Hematopoietic multipotent progenitor cell treated with erythropoietin and hydrocortisone succinate and interleukin-3 and kit ligand, for 17 days (in vitro differentiated cells): ENCODE data around the gene CHPF.
A peak's percentile ranks its signal among the peaks of the same experiment; 100 is the strongest.

Source experiments
- DNase-seq: peaks from one replicate; pipeline ENCODE4 v3.0.0-alpha.2; 2015; ENCODE audit warnings: low spot score

CHPF gene, protein sequence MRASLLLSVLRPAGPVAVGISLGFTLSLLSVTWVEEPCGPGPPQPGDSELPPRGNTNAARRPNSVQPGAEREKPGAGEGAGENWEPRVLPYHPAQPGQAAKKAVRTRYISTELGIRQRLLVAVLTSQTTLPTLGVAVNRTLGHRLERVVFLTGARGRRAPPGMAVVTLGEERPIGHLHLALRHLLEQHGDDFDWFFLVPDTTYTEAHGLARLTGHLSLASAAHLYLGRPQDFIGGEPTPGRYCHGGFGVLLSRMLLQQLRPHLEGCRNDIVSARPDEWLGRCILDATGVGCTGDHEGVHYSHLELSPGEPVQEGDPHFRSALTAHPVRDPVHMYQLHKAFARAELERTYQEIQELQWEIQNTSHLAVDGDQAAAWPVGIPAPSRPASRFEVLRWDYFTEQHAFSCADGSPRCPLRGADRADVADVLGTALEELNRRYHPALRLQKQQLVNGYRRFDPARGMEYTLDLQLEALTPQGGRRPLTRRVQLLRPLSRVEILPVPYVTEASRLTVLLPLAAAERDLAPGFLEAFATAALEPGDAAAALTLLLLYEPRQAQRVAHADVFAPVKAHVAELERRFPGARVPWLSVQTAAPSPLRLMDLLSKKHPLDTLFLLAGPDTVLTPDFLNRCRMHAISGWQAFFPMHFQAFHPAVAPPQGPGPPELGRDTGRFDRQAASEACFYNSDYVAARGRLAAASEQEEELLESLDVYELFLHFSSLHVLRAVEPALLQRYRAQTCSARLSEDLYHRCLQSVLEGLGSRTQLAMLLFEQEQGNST

GRCh38 chr2:219543596-219544358, at the start of gene CHPF, which contains the start of gene TMEM198:
Gene CHPF (minus strand): TSS chr2:219543809. CDS start chr2:219543538, 271 bp downstream.
Gene TMEM198 (plus strand): TSS chr2:219544028. CDS start chr2:219544728, 700 bp downstream.
- peak; percentile 75 for DNase-seq

DNA sequence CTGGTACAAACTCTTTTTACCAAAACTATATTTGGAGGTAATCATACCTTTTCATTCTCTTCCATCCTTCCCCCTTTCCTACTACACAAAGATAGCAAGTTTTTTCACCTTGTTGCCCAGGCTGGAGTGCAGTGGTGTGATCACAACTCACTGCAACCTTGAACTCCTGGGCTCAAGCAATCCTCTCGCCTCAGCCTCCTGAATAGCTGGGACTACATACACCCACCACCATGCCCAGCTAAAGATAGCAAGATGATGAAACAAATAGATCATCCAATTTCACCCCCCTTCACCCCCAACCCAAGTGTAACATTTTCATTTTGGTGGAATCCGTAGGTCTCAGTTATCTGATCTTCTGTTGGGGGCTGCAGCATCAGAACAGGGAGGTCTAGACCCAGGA, 49.5 kb upstream of the CHPF start:
- DNase-seq: no peak

DNA sequence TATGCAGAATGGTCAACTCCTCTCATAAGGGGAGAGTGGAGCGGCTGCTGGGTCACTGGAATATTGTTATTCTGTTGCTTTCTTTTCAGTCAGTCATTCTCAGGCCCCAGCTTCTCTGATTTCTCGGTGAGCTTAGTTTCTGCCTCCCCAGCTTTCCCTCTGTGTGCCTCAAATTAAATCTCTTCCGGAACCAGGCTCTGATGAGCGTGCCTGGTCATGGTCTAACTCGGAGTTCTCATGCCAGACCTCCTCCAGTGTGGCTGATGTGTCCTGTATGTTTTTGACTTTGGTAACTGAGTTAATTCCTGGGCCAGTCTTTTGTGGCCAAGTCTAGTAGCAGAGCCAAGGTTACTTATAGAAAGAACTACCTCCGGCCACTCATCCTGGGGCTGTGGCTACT, 49.1 kb upstream of the CHPF start:
- no peak for DNase-seq

GRCh38 chr2:219591091-219591490, 47.5 kb upstream of the CHPF start:
- no peak for DNase-seq

GRCh38 chr2:219581346-219581745, 37.7 kb upstream of the CHPF start:
- no peak for DNase-seq

DNA sequence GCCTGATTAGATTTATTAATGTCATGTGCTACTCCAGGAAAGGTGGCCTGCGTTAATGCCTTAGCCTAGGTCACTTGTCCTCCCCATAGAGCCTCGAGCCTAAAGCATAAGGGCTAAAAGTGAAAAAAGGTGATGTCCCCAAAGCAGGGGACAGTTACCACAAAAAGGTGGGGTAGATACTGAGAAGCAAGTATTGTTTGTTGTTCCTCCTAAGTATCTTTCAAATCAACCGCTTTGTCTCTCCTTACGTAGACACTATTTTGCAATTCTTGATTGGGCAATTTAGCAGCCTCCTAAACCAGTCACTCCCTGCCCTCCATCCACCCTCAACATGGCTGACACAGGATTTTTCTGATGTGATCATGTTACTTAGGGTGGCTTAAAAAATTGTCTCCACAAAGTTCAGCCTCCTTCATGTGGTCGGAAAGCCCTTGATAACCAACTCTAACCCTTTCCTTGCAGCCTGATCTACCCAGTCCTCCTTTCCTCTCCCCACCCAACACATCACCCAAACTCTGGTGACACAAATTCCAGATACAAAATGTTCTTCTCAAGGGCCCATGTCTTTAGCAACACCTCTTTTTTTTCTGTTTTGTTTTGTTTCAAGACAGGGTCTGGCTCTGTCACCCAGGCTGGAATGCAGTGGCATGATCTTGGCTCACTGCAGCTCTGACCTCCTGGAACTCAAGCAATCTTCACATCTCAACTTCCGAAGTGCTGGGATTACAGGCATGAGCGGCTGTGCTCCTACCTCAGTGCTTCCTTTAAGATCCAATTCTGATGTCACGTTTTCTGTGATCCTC, 35.4 kb upstream of the CHPF start:
- no peak for DNase-seq

GRCh38 chr2:219576505-219577388, 33.1 kb upstream of the CHPF start:
- DNase-seq: no peak

GRCh38 chr2:219575566-219576504, 32.2 kb upstream of the CHPF start:
- no peak for DNase-seq

DNA sequence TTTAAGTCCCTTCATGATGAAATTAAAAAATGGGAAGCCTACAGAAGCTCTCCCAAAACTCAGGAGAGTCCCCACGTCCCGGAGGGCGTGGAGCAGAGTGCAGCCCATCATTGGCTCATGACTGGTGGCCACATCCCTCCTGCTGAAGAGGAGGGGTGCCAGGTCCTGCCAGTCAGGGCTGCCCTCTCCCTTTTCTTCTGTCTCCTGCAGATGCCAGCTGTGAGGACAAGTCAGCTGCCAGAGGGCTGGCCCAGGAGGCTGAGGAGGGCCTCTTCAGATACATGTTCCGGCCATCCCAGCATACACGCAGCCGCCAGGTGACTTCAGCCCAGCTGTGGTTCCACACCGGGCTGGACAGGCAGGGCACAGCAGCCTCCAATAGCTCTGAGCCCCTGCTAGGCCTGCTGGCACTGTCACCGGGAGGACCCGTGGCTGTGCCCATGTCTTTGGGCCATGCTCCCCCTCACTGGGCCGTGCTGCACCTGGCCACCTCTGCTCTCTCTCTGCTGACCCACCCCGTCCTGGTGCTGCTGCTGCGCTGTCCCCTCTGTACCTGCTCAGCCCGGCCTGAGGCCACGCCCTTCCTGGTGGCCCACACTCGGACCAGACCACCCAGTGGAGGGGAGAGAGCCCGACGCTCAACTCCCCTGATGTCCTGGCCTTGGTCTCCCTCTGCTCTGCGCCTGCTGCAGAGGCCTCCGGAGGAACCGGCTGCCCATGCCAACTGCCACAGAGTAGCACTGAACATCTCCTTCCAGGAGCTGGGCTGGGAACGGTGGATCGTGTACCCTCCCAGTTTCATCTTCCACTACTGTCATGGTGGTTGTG, 31.1 kb upstream of the CHPF start:
- DNase-seq: no peak

DNA sequence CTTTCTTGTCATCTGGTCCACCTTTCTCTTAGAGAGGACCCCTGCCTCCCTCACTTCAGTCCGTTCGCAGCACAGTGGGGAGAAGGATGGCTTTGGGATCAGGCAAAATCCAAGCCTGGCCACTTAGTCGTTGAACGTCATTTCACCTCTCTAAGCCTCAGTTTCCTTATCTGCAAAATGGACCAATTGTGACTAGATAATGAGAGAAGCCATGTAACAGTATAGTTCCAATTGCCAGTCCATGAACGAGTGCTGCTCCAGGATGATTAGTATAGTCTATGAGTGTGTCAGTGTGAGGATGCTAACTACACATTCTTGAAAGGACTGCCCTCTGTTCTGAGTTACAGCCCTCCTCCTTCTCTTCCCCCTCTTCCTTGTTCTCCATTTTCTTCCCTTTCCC, 29.6 kb upstream of the CHPF start:
- no peak for DNase-seq

GRCh38 chr2:219572237-219573001, 28.8 kb upstream of the CHPF start, which contains the start of gene INHA:
Gene INHA (plus strand): TSS chr2:219572310. CDS start chr2:219572375, 65 bp downstream.
- no peak for DNase-seq

DNA sequence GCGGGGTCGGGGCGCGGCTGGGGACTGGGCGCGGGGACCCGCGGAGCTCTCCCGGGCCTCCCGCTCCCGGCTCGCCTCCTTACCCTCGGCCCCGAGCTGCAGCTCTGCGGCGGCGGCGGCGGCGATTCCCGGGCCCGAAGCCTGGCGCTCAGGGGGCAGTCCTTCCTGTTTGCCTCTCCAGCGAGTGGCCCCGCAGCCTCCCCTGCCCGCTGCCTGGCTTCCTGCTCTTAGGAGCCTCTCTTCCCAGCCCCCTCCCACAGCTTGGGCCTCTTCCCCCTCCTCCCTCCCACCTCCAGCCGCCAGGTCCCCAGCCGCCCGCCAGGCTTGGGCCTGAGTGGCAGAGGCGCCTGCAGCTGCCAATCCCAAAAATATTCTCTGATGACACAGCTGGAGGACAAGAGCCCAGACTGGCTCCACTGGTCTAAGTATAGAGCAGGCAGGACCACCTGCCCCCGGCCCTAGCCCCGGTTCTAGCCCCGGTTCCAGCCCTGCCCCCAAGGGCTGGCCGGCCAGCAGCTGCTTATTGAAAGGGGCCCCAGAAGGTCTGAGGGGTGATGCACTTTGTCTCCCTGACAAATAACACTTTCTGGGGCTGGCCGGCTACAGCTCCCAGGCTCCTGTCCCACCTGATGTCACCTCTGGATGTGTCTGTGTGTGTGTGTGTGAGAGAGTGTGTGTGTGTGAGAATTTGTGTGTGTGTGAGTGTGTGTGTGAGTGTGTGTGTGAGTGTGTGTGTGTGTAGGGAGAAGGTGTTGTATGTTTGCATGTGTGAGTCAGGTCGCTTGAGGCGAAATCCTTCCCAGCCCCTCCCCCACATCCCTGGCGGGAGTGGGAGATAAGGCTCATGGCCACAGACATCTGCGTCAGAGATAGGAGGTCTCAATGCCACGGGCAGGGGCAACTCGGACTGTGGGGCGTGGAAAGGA, 28.0 kb upstream of the CHPF start, which contains the start of gene OBSL1:
OBSL1 (minus strand) TSS at position 229 of the 926 bp plus-strand sequence. CDS start 307 bp downstream, outside the sequence.
- DNase-seq: no peak

GRCh38 chr2:219570924-219571310, 27.3 kb upstream of the CHPF start:
- DNase-seq: no peak

- no peak for DNase-seq
Measured at GRCh38 chr2:219570194-219570923, 26.8 kb upstream of the CHPF start.

GRCh38 chr2:219569635-219570034, 26.0 kb upstream of the CHPF start:
- no peak for DNase-seq

DNA sequence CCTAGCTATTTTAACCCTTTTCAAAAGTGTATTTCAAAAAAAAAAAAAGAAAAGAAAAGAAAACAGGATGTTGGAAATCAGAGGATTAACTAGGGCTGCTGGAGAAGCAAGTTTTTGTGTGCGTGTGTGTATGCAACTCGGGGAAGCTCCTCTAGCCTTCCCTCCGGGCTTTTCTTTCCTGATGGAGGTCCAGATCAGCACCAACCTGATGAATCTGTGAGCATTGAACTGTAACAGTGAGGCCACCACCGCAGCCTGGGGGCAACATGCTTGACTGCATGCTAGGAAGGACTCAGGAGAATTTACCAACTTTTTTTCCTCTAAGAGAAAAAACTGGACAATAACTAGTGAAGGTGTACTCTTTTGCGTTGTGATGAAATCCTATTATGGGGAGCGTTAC, 25.4 kb upstream of the CHPF start:
- no peak for DNase-seq
